NCI-H748 treated with DMSO at 0.1 percent for 48 hours (cell line): Measurements from ENCODE around the gene CCDC146.
"Not testable (repeated sequence)": the region's sequence is repeated elsewhere in the genome, so short reads cannot be mapped to it uniquely, and the experiment has no call there.

ENCODE experiments used
- DNase-seq: peaks from one replicate; lab custom pipeline; 2025; lab: John Stamatoyannopoulos, UW

Gene CCDC146

GRCh38 chr7:77247206-77247850 lies 124.9 kb downstream of the CCDC146 start:
- DNase-seq: peak; percentile 38

- no peak for DNase-seq
Measured at GRCh38 chr7:77248154-77248553, 125.7 kb downstream of the CCDC146 start.

- no peak for DNase-seq
Measured at GRCh38 chr7:77252506-77252905, 130.1 kb downstream of the CCDC146 start.

- no peak for DNase-seq
Measured at GRCh38 chr7:77253151-77253550, 130.7 kb downstream of the CCDC146 start.

GRCh38 chr7:77254429-77254828 lies 132.0 kb downstream of the CCDC146 start:
- DNase-seq: no peak

GRCh38 chr7:77254915-77255314 lies 132.5 kb downstream of the CCDC146 start:
- DNase-seq: no peak

GRCh38 chr7:77258014-77258413 lies 135.6 kb downstream of the CCDC146 start:
- DNase-seq: no peak

GRCh38 chr7:77258593-77258992 lies 136.2 kb downstream of the CCDC146 start:
- no peak for DNase-seq

GRCh38 chr7:77262316-77262715 lies 139.9 kb downstream of the CCDC146 start:
- no peak for DNase-seq

- no peak for DNase-seq
Measured at GRCh38 chr7:77265666-77266065, 143.3 kb downstream of the CCDC146 start.

GRCh38 chr7:77266291-77266794 lies 143.9 kb downstream of the CCDC146 start:
- no peak for DNase-seq

GRCh38 chr7:77269360-77270093 lies 147.1 kb downstream of the CCDC146 start:
- no peak for DNase-seq

- no peak for DNase-seq
Measured at GRCh38 chr7:77270094-77270480, 147.7 kb downstream of the CCDC146 start.

- no peak for DNase-seq
Measured at GRCh38 chr7:77271766-77272165, 149.4 kb downstream of the CCDC146 start.

- DNase-seq: not testable (repeated sequence)
Measured at GRCh38 chr7:77275663-77276062, 153.2 kb downstream of the CCDC146 start.

- no peak for DNase-seq
Measured at GRCh38 chr7:77276120-77276519, 153.7 kb downstream of the CCDC146 start.

GRCh38 chr7:77281780-77282478 lies 159.5 kb downstream of the CCDC146 start:
- no peak for DNase-seq

GRCh38 chr7:77282897-77283296 lies 160.5 kb downstream of the CCDC146 start:
- DNase-seq: no peak

GRCh38 chr7:77284005-77284404 lies 161.6 kb downstream of the CCDC146 start:
- no peak for DNase-seq

- no peak for DNase-seq
Measured at GRCh38 chr7:77284616-77285015, 162.2 kb downstream of the CCDC146 start.

- DNase-seq: no peak
Measured at GRCh38 chr7:77288676-77289320, 166.4 kb downstream of the CCDC146 start.

GRCh38 chr7:77289387-77289786 lies 167.0 kb downstream of the CCDC146 start:
- no peak for DNase-seq
